Endothelial cell (in vitro differentiated cells): Measurements from ENCODE around the gene SLC5A10. TPM values are rescaled to one million over a fixed set of nuclear protein-coding genes. Genes with fewer than 3 reads are reported as not detected.
A peak's percentile ranks its signal among the peaks of the same experiment; 100 is the strongest.
"Not testable (repeated sequence)": the region's sequence is repeated elsewhere in the genome, so short reads cannot be mapped to it uniquely, and the experiment has no call there.

Experiments
- DNase-seq: peaks from one replicate; pipeline ENCODE4 v3.0.0; 2021; ENCODE audit warnings: low spot score
- H3K27ac Mint-ChIP-seq: one replicate; pipeline ENCODE4 v1.8.0; 2021; ENCODE audit warnings: mixed read lengths, inconsistent platforms; ENCODE audit not compliant: unreplicated experiment
- H3K27me3 Mint-ChIP-seq: one replicate; pipeline ENCODE4 v1.8.0; 2021; ENCODE audit warnings: mild to moderate bottlenecking, moderate library complexity, mixed read lengths, inconsistent platforms; ENCODE audit not compliant: unreplicated experiment
- H3K36me3 Mint-ChIP-seq: one replicate; pipeline ENCODE4 v1.8.0; 2021; ENCODE audit warnings: mild to moderate bottlenecking, low read depth, mixed read lengths, inconsistent platforms; ENCODE audit not compliant: unreplicated experiment
- H3K4me1 Mint-ChIP-seq: one replicate; pipeline ENCODE4 v1.8.0; 2021; ENCODE audit warnings: mild to moderate bottlenecking, mixed read lengths, inconsistent platforms; ENCODE audit not compliant: unreplicated experiment
- H3K4me3 Mint-ChIP-seq: one replicate; pipeline ENCODE4 v1.8.0; 2021; ENCODE audit warnings: mild to moderate bottlenecking, mixed read lengths, inconsistent platforms; ENCODE audit not compliant: unreplicated experiment
- H3K9me3 Mint-ChIP-seq: one replicate; pipeline ENCODE4 v1.8.0; 2021; ENCODE audit warnings: mixed read lengths, inconsistent platforms; ENCODE audit not compliant: unreplicated experiment
- total RNA-seq: library from RNA; stranded (reverse); fragmentation: NEBNext Ultra II Directional; extraction: Animal tissue kit (Norgen Biotek cat#: 25700); gene quantifications from one replicate; pipeline ENCODE4 v1.2.1, GENCODE V29; 2021; ENCODE audit not compliant: unreplicated experiment
- TF ChIP-seq, protein P1 (sequence below): fragments of 200-600 bp; sonication (generic); IDR thresholded peaks from one replicate; pipeline ENCODE4 v1.5.0; 2021; ENCODE audit warnings: antibody characterized with exemption; ENCODE audit not compliant: unreplicated experiment

Gene SLC5A10
- total RNA-seq, 1 donor from 2014 or later: 0.08 TPM

DNA sequence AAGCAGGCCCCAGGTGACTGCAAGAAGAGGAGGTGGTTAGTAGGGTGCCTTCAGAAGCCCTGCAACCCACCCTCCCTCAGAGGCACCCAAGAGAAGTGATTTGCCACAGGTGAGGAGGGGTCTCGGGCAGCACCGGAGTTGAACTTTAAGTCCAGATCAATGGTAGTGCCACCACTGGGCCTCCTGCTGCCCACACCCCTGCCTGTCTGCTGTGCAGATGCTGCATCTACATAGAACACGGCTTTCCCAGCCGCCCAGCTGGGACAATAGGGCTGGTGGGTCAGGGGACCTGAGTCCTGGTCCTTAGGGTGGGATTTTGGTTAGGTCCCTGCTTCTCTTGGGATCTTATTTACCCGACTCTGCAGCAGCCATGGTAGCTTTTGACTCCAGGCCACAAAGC, 70.2 kb downstream of the SLC5A10 start:
- H3K36me3 Mint-ChIP-seq: peaks cover 22% of the 10 kb centered on the region
- H3K9me3 Mint-ChIP-seq: no peaks in the 10 kb centered on the region
- TF ChIP-seq, protein P1, sequence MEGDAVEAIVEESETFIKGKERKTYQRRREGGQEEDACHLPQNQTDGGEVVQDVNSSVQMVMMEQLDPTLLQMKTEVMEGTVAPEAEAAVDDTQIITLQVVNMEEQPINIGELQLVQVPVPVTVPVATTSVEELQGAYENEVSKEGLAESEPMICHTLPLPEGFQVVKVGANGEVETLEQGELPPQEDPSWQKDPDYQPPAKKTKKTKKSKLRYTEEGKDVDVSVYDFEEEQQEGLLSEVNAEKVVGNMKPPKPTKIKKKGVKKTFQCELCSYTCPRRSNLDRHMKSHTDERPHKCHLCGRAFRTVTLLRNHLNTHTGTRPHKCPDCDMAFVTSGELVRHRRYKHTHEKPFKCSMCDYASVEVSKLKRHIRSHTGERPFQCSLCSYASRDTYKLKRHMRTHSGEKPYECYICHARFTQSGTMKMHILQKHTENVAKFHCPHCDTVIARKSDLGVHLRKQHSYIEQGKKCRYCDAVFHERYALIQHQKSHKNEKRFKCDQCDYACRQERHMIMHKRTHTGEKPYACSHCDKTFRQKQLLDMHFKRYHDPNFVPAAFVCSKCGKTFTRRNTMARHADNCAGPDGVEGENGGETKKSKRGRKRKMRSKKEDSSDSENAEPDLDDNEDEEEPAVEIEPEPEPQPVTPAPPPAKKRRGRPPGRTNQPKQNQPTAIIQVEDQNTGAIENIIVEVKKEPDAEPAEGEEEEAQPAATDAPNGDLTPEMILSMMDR: no peak
- H3K4me1 Mint-ChIP-seq: peaks cover 4% of the 10 kb centered on the region
- DNase-seq: no peak
- H3K4me3 Mint-ChIP-seq: no peak overlapping the region
- H3K27me3 Mint-ChIP-seq: peaks cover 25% of the 10 kb centered on the region
- no peak overlapping the region for H3K27ac Mint-ChIP-seq

DNA sequence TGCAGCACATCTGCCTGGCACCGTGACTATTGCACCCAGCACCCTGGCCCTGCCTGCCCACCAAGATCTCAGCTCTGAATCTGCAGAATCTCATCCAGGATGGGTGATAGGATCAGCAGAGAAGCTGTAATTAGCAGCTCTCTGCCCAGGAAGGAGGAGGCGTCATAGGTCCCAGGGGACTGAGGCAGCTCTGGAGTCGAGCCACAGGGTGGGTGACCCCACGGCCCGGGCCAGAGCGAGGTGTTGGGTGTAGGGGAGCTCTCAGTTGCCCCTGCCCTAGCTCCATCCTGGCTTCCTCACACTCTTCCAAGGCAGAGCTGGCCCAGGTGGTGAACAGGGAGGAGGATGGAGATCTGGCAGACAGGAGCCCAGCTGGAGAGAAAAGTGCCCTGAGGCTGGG, 70.8 kb downstream of the SLC5A10 start:
- TF ChIP-seq, protein P1: no peak
- Mint-ChIP-seq H3K27me3 (peaks cover 23% of the 10 kb centered on the region), H3K4me1 (peaks cover 4% of the 10 kb centered on the region), H3K4me3 (no peak overlapping the region), H3K36me3 (peaks cover 22% of the 10 kb centered on the region), H3K9me3 (no peaks in the 10 kb centered on the region), H3K27ac (peak overlapping the region; percentile 36)
- no peak for DNase-seq

DNA sequence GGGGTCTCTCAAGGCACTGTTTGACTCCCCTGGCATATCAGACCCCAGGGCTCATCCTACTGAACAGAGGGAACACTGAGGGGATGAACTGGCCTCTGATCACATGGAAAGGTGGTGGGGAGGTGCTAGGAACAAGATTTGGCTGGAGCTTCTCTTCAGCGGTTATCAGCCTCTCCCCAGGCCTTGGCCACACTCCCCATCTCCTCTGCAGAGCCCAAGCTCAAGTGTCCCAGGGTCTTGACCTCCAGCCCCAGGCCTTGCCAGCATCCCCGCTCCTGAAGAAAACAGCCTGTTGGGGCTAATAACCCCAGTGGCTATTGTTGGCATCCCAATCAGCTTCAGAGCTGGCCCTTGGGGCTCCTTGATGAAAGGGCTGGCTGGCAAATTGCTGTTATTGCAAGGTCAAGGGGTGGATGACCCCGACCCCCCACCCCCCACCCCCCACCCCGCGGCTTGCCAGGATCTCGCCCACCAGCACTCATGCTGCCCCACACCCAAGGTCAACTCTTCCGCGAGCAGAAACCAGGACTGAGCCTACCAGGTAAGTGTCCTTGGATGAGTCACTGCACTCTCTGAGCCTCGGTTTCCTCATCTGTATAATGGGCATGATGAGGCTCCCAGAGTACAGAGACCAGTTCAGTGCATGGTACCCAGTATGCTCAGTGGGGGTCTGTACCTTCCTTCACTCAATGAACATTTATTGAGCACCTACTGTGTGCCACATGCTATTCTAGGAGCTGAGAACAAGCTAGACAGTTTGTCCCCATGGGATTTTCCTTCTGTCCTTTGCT, 71.4 kb downstream of the SLC5A10 start:
- H3K27ac Mint-ChIP-seq: no peak overlapping the region
- no peaks in the 10 kb centered on the region for H3K9me3 Mint-ChIP-seq
- TF ChIP-seq, protein P1: no peak
- peaks cover 22% of the 10 kb centered on the region for H3K36me3 Mint-ChIP-seq
- DNase-seq: no peak
- H3K27me3 Mint-ChIP-seq: peaks cover 21% of the 10 kb centered on the region
- peaks cover 4% of the 10 kb centered on the region for H3K4me1 Mint-ChIP-seq
- H3K4me3 Mint-ChIP-seq: no peak overlapping the region

DNA sequence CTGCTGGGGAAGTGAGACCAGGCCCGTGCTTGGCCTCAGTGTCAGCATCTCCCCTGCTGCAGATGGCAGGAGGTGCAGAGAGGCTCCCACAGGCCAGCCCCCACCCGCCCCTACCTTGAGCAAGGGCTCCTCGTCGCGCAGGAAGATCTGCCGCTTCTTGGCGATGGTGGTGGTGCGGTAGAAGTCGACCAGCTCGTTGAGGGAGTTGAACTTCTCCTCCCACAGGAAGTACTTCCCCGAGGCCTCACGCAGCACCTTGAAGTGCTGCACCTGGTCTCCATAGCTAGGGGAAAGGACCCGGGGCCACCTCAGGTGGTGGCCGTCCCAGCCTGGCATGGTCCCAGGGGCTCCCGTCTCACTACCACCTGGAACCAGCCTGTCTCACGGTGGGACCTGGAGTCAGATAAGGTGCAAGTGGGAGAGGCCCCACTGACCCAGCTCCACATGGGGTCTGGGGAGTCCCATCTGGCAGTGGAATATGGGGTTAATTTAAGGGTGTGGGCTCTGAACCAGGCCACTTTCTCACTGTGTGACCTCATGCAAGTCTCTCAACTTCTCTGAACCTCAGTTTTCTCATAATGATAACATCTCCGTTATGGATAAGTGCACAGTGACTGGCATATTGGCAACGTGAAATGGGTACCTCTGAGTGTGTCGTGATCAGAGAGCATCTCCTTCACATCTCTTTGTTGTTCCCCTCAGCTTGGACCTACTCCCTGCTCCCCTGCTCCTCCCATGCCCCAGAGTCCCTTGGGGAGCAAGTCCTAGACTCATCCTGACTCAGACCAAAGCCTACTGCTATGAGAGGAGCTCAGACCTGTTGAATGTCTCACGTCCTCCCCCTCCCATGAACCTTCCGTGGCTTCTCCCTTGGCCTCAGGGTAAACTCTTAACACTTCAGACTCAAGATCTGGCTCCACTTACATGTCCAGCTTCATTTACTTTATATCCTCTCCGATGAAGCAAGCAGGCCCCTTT, 72.4 kb downstream of the SLC5A10 start:
- Mint-ChIP-seq H3K36me3 (peaks cover 22% of the 10 kb centered on the region), H3K27ac (peak overlapping the region; percentile 78), H3K9me3 (no peaks in the 10 kb centered on the region), H3K27me3 (peaks cover 16% of the 10 kb centered on the region), H3K4me1 (peaks cover 4% of the 10 kb centered on the region), H3K4me3 (peak overlapping the region; percentile 45)
- DNase-seq: no peak
- TF ChIP-seq, protein P1: no peak

DNA sequence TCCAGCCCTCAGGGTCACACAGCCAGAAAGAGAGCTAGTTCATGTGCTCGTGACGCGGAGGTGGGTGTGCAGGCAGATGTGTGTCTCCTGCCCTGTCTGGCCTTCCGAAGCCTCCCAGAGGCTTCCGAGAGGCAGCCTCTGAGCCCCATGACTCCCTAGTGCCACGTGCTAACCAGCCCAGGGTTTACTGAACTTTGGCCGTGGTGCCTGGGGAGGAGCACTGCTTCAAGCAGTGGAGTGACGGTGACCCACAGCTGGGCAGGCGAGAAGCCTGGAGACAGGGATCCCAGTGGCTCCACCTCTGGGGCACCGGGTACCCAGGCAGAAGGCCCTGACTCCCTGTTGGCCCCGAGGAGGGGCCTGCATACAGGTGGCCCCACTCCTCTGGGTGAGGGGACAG, 76.7 kb downstream of the SLC5A10 start:
- not testable (repeated sequence) for H3K4me3 Mint-ChIP-seq, H3K27me3 Mint-ChIP-seq, H3K4me1 Mint-ChIP-seq, H3K9me3 Mint-ChIP-seq, DNase-seq, H3K27ac Mint-ChIP-seq
- peaks cover 12% of the 10 kb centered on the region for H3K36me3 Mint-ChIP-seq

DNA sequence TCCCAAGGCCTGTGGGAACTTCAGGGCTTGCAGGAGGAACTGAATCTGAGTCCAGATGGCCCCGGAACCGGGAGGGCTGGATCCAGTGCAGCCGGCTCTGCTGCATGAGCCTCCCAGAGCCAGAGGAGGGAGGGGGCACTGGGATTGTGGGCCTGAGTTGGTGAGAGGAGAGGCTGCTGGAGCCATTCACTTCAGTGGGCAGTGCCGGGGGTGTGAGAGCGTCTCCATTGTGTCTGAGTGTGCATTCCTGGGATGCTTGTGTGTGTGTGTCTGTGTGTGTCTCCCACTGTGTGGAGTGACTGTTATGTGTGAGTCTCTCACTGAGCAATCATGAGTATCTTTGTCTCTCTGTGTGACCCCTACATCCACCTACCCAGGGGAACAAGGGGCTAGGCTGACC, 77.8 kb downstream of the SLC5A10 start:
- H3K9me3 Mint-ChIP-seq, H3K27ac Mint-ChIP-seq, H3K27me3 Mint-ChIP-seq, DNase-seq, H3K4me3 Mint-ChIP-seq, H3K4me1 Mint-ChIP-seq, H3K36me3 Mint-ChIP-seq: not testable (repeated sequence)

DNA sequence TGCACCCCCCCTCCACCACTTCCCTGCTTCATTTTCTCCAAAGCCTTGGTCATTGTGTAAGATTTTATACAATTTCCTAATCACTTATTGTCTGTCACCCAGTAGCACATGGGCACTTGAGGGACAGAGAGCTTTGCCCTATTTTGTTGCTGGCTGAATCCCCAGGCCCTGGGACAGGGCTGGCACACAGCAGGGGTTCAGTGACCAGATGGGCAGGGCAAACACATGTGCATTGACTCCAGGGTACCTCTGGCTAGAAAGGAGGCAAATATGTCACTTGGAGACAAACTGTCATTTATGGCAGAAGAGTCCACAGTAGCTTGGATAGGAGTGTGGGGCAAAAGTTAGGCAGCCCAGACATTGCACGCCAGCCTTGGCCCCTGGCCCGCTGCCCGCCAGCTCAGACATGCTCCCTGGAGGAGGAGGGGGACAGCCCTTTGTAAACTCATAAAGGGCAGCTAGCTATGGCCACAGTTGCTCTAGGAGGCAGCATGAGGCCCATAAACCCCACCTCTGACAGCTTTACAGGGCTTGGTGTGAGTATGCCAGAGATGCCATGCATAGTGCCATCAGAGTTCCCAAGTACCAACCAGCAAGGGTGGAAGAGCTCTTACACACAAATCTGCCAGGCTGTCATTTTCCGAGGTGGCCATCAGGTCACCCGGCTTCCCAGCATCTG, 78.9 kb downstream of the SLC5A10 start:
- not testable (repeated sequence) for H3K4me1 Mint-ChIP-seq, H3K27ac Mint-ChIP-seq, H3K36me3 Mint-ChIP-seq, H3K9me3 Mint-ChIP-seq, H3K27me3 Mint-ChIP-seq, DNase-seq, H3K4me3 Mint-ChIP-seq
